Activated T-helper 17 cell treated with anti-CD3 and anti-CD28 coated beads, Interleukin-2, amount 50 U/mL, for 72 hours (primary cell): ENCODE data around the gene PPP2R1B. TPM values are rescaled to one million over a fixed set of nuclear protein-coding genes. Genes with fewer than 3 reads are reported as not detected.

Experiments
- ATAC-seq: fragments of 150-1000 bp; cut with Tn5 transposase; replicated peaks from 2 replicates; pipeline ENCODE4 v1.10.0; 2021; ENCODE audit warnings: mild to moderate bottlenecking, moderate library complexity
- H3K27ac Mint-ChIP-seq: one replicate; pipeline ENCODE4 v1.8.0; 2022; ENCODE audit warnings: mixed read lengths
- H3K27me3 Mint-ChIP-seq: one replicate; pipeline ENCODE4 v1.8.0; 2022; ENCODE audit warnings: mixed read lengths
- H3K36me3 Mint-ChIP-seq: one replicate; pipeline ENCODE4 v1.8.0; 2022; ENCODE audit warnings: low read depth, mild to moderate bottlenecking, mixed read lengths
- H3K4me1 Mint-ChIP-seq: one replicate; pipeline ENCODE4 v1.8.0; 2022; ENCODE audit warnings: mixed read lengths
- H3K4me3 Mint-ChIP-seq: one replicate; pipeline ENCODE4 v1.8.0; 2022; ENCODE audit warnings: mild to moderate bottlenecking, mixed read lengths
- H3K9me3 Mint-ChIP-seq: one replicate; pipeline ENCODE4 v1.8.0; 2022; ENCODE audit warnings: mixed read lengths
- total RNA-seq, 2 donors: library from RNA; stranded (reverse); gene quantifications; one replicate each; pipeline ENCODE4 v1.2.3, GENCODE V29; 2022

PPP2R1B gene
- total RNA-seq, 2 donors from 2014 or later = 46.9 to 72.6 TPM

DNA sequence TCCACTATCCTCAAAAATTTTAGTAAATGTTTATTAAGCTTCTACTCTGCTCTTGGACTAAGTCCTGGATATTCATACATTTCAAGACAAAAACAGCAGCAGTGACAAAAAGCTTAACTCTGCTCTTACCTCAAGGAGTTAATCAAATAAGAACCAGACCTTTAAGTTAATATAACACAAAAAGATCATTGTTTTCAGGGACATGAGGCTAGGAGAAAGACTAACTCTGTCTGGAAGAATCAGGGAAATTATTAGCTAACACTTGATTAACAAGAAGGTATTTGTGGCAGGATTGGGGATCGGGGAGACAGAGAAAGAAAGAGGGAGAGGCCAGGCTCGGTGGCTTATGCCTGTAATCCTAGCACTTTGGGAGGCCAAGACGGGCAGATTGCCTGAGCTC, 74.4 kb downstream of the PPP2R1B start:
- Mint-ChIP-seq H3K4me1 (no peaks in the 10 kb centered on the region), H3K27ac (no peak overlapping the region), H3K4me3 (no peak overlapping the region), H3K36me3 (peaks cover 56% of the 10 kb centered on the region), H3K27me3 (no peaks in the 10 kb centered on the region), H3K9me3 (no peaks in the 10 kb centered on the region)
- no peak for ATAC-seq

- no peaks in the 10 kb centered on the region for H3K9me3 Mint-ChIP-seq
- H3K27ac Mint-ChIP-seq = no peak overlapping the region
- no peaks in the 10 kb centered on the region for H3K27me3 Mint-ChIP-seq
- H3K36me3 Mint-ChIP-seq = peaks cover 62% of the 10 kb centered on the region
- no peaks in the 10 kb centered on the region for H3K4me1 Mint-ChIP-seq
- no peak overlapping the region for H3K4me3 Mint-ChIP-seq
- no peak for ATAC-seq
Observed at GRCh38 chr11:111691176-111691575, 75.0 kb downstream of the PPP2R1B start.

DNA sequence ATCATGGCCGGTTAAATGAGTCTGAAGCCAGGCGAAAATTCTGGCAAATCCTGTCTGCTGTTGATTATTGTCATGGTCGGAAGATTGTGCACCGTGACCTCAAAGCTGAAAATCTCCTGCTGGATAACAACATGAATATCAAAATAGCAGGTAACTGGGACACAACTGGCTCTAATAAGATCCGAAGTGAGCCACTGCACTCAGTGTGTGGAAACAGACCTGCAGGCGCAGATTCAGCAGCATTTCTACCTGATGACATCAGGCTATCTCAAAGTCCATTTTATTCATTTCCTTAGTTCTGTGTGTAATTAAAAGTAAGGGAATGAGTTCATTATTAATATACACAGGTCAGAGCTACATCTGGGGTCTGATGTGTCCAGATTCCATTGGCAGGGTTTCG, 78.2 kb downstream of the PPP2R1B start:
- H3K36me3 Mint-ChIP-seq = peaks cover 61% of the 10 kb centered on the region
- no peak overlapping the region for H3K27ac Mint-ChIP-seq
- no peaks in the 10 kb centered on the region for H3K9me3 Mint-ChIP-seq
- no peak for ATAC-seq
- H3K27me3 Mint-ChIP-seq = no peaks in the 10 kb centered on the region
- no peak overlapping the region for H3K4me3 Mint-ChIP-seq
- H3K4me1 Mint-ChIP-seq = peaks cover 4% of the 10 kb centered on the region

GRCh38 chr11:111684251-111684650, 81.9 kb downstream of the PPP2R1B start:
- Mint-ChIP-seq H3K27ac (no peak overlapping the region), H3K4me1 (peaks cover 4% of the 10 kb centered on the region), H3K36me3 (peaks cover 35% of the 10 kb centered on the region)

GRCh38 chr11:111683806-111684205, 82.4 kb downstream of the PPP2R1B start:
- Mint-ChIP-seq H3K27ac (no peak overlapping the region), H3K9me3 (no peaks in the 10 kb centered on the region), H3K4me3 (no peak overlapping the region), H3K4me1 (peaks cover 4% of the 10 kb centered on the region), H3K27me3 (no peaks in the 10 kb centered on the region), H3K36me3 (peaks cover 30% of the 10 kb centered on the region)
- no peak for ATAC-seq

More at GRCh38 chr11:111684251-111684650, 81.9 kb downstream of the PPP2R1B start:
- no peaks in the 10 kb centered on the region for H3K9me3 Mint-ChIP-seq
- no peak overlapping the region for H3K4me3 Mint-ChIP-seq
- ATAC-seq = no peak
- no peaks in the 10 kb centered on the region for H3K27me3 Mint-ChIP-seq

DNA sequence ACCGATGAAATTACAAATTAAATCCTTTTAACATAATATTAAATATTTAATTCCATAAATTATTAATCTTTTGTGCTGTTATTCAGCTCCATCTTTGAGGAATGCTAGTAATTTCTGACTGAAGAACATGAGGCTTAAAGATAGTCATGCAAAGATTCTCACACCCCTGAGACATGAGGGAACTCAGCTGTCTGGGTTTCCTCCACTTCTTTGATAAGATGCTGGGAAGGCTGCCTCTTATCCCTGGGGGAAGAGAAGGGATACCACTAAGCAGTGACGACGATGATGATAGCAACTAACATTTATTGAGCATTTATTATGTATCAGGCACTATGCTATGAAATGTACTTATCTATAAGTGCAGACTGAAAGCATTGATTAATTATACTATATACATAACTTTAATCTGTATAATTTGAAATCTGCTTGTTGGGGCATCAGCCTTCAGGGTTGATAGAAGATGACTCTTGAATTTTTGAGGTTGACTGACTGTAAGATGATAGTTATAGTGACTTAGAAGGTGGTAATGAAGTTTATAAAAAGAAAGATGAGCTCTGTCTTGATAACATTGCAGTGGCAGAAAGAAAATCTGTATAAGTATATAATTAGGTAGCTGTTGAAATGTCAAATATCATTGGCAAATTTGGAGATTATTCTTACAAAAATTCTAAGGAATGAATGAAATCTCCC, 85.6 kb downstream of the PPP2R1B start:
- Mint-ChIP-seq H3K4me1 (peaks cover 4% of the 10 kb centered on the region), H3K36me3 (peaks cover 6% of the 10 kb centered on the region), H3K9me3 (no peaks in the 10 kb centered on the region), H3K4me3 (no peak overlapping the region), H3K27ac (no peak overlapping the region), H3K27me3 (no peaks in the 10 kb centered on the region)
- ATAC-seq = no peak

Other genes with a start within 250 kb of the PPP2R1B start
- 1 to 10 TPM; 1.1 to 1.4 TPM for gene LAYN, start 225.7 kb downstream of the PPP2R1B start, total RNA-seq
- gene SIK2, start 163.9 kb downstream of the PPP2R1B start, total RNA-seq = 1 to 10 TPM; 5.6 to 6.4 TPM
- gene ALG9, start 105.2 kb upstream of the PPP2R1B start, total RNA-seq = 10 to 100 TPM; 33.9 to 39.5 TPM
- gene FDXACB1, start 112.8 kb upstream of the PPP2R1B start, total RNA-seq = 1 to 10 TPM; 3.7 to 7.1 TPM
- gene CFAP68, start 113.2 kb upstream of the PPP2R1B start, total RNA-seq = 10 to 100 TPM; 19.5 to 22.4 TPM
- gene CRYAB, start 145.4 kb upstream of the PPP2R1B start, total RNA-seq = not detected
- under 1 TPM in 1 of 2 donors, not detected in 1; 0.32 TPM for gene HSPB2, start 146.3 kb upstream of the PPP2R1B start, total RNA-seq
- not detected for gene C11orf52, start 152.5 kb upstream of the PPP2R1B start, total RNA-seq
- 10 to 100 TPM; 11.3 to 27.4 TPM for gene DIXDC1, start 171.0 kb upstream of the PPP2R1B start, total RNA-seq